ENCODE data around the gene BBS12.

The BBS12 gene

DNA sequence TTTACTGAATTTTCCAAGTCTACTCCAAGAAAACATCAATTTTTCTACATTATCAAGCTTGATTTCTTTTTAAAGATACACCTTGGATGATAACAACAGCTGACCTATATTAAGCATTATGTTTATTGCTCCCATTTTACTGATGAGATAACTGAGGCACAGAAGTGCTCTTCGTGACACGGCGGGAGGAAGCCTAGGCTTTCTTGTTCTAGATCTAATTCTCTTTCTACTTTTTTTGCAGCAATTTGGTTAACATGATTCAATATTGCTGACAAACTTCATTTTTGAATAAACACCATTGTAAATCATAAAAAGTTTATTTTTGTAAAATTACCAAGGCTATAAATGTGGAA is 33.8 kb downstream of the BBS12 start:
- no peak overlapping the region for H3K4me3 ChIP-seq (ENCODE audit: low read depth, low read length)
- TF ChIP-seq, protein P1, sequence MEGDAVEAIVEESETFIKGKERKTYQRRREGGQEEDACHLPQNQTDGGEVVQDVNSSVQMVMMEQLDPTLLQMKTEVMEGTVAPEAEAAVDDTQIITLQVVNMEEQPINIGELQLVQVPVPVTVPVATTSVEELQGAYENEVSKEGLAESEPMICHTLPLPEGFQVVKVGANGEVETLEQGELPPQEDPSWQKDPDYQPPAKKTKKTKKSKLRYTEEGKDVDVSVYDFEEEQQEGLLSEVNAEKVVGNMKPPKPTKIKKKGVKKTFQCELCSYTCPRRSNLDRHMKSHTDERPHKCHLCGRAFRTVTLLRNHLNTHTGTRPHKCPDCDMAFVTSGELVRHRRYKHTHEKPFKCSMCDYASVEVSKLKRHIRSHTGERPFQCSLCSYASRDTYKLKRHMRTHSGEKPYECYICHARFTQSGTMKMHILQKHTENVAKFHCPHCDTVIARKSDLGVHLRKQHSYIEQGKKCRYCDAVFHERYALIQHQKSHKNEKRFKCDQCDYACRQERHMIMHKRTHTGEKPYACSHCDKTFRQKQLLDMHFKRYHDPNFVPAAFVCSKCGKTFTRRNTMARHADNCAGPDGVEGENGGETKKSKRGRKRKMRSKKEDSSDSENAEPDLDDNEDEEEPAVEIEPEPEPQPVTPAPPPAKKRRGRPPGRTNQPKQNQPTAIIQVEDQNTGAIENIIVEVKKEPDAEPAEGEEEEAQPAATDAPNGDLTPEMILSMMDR (IDR thresholded peaks at IDR 0.05; ENCODE audit: low read depth, low read length, missing control alignments): no peak
- no peak for DNase-seq (ENCODE audit: low read depth)

DNA sequence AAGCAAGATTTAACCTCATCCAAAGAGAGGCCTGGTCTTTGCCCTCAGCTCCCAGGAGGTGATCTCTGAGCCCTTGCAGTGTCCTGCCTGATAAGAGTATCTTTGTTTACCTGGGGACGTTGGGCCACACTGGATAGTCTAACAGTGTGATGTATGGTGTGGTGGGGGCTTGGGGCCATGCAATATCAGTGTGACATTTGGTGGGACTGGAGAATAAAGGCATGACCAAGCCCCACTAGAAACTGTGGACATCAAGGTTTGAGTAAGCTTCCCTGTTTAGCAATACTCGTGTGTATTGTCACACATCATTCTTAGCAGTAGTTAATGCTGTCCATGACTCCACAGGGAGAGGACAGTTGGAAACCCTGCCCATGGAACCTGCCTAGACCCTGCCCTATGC is 34.4 kb downstream of the BBS12 start:
- no peak overlapping the region for H3K4me3 ChIP-seq (ENCODE audit: low read depth, low read length)
- TF ChIP-seq, protein P1 (IDR thresholded peaks at IDR 0.05; ENCODE audit: low read depth, low read length, missing control alignments): no peak
- no peak for DNase-seq (ENCODE audit: low read depth)

DNA sequence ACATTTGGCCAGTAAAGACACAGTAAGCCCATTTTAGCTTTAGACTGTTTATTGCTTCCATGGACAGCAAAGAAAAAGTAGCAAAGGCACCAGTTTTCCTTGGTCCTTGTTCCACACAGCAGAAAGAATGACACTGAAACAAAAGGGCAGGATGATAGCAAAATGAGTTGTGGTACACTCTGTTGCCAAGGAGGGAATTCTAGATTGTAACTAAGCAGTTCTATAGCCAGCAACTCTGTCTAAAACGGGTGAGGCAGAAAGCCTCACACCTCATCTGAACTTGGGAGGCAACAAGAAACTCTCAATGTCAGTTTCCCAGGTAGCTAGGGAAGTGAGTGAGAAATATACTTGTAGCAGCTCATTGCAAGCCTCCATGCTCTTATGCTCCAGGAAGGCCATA is 39.2 kb downstream of the BBS12 start:
- DNase-seq (ENCODE audit: low read depth): no peak
- TF ChIP-seq, protein P1 (IDR thresholded peaks at IDR 0.05; ENCODE audit: low read depth, low read length, missing control alignments): no peak
- H3K4me3 ChIP-seq (ENCODE audit: low read depth, low read length): no peak overlapping the region

DNA sequence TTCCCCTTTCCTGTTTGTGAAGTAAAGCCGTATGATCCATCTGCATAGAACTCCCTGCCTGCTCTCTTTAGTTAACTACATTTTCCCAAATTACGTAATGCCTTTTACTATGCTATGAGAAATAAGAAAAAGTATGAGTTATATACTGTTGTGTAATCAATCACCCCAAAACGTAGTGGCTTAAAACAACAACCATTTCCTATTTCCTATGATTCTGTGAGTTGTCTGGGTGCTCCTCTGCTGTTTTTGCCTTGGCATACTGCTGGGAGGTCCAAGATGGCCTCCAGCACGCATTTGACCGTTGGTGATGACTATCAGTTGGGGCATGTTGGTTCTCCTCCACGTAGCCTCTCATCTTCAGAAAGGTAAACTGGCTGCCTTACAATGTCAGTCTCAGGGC is 39.8 kb downstream of the BBS12 start:
- no peak overlapping the region for H3K4me3 ChIP-seq (ENCODE audit: low read depth, low read length)
- TF ChIP-seq, protein P1 (IDR thresholded peaks at IDR 0.05; ENCODE audit: low read depth, low read length, missing control alignments): no peak
- no peak for DNase-seq (ENCODE audit: low read depth)

DNA sequence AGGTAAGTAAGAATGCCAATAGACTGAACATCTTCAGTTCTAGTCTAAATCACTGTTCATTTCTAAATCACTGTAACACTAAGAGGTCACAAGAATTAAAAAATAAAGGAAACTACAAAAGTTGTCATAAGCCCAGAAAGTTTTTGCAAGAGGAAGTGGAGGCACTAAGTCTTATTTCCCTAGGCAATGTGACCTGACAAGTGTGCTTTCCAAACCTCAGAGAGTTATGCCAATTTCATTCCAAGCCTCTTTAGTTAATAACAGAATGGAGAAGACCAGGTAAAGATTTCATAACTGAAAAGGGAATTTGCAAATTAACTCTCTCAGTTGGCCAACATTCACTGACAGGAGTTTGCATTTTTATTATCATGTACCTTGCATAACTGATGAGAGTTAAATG is 40.5 kb downstream of the BBS12 start:
- TF ChIP-seq, protein P1 (IDR thresholded peaks at IDR 0.05; ENCODE audit: low read depth, low read length, missing control alignments): no peak
- no peak for DNase-seq (ENCODE audit: low read depth)
- no peak overlapping the region for H3K4me3 ChIP-seq (ENCODE audit: low read depth, low read length)

DNA sequence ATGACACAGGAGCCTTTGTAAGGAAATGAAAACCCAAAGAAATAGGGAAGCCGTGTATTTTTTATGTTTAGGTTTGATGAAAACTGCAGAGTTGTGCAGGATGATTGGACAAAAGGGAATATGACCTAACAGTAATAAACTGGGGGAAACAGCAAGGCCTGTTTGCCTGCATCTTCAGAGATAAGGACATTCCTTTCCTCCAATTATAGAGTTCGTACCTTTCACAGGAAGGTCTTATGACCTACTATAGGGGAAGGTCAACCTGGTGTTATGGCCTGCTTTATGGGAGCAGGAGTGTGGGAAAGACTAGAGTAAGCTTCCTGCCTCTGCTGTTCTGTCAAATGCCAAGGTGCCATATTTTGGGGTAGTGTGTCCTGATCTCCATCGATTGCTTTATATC is 42.5 kb downstream of the BBS12 start:
- TF ChIP-seq, protein P1 (IDR thresholded peaks at IDR 0.05; ENCODE audit: low read depth, low read length, missing control alignments): no peak
- DNase-seq (ENCODE audit: low read depth): no peak

DNA sequence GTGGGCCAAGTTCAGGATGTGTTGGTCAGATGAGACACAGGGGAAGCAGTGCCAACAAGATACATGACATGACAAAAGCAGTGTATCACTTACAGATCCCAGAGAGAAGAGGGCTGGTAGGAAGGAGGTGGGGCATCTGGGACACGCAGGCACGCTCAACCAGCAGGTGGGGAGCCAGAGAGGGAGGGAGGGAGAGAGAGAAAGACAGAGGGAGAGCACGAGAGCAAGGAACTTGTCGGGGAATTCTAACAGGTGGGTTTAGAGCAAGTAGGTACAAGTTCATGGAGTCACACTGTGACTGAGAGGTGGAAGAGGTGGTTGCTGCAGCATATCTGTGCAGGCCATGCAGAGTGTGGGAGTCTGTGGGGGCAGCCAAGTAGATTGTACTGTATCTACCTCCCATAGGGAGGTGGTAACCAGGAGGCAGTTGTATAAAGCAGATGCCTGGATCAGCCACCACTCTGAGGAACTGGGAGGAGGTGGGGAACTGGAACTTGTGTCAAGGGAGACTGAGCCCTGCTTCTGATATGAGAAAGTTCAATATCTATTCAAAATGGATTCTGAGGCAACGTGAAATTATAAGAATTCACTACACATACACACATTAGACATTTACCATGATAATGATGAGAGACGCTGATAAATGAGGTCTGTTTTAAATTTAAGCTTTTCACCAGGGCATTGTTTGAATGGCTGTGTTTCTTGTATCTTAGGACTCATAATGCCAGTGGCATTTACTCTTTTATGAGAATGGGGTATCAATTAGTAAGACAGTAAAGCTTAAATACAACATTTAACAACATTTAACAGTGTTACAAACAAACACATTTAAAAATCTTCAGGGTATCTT is 43.7 kb downstream of the BBS12 start:
- no peak for DNase-seq (ENCODE audit: low read depth)
- TF ChIP-seq, protein P1 (IDR thresholded peaks at IDR 0.05; ENCODE audit: low read depth, low read length, missing control alignments): no peak
- H3K4me3 ChIP-seq (ENCODE audit: low read depth, low read length): no peak overlapping the region

More for the DNA sequence above, 42.5 kb downstream of the BBS12 start:
- H3K4me3 ChIP-seq (ENCODE audit: low read depth, low read length): no peak overlapping the region

All from GM12864 (cell line).